ENCODE data around the gene WDR35. TPM values are rescaled to one million over a fixed set of nuclear protein-coding genes. Genes with fewer than 3 reads are reported as not detected.
"Not testable (repeated sequence)": the region's sequence is repeated elsewhere in the genome, so short reads cannot be mapped to it uniquely, and the experiment has no call there.

The WDR35 gene
- total and polyA plus RNA-seq, 2 of the 4 experiments (the other 2 are of a cell fraction): 3.4 to 8.1 TPM

- no peaks in the 10 kb centered on the region for H4K20me1 ChIP-seq (ENCODE audit: insufficient read depth, low read length)
- dilution Hi-C loops (cut with HindIII; ENCODE audit: low sequenced_read_pairs, unreplicated experiment): no loop called here
- intact Hi-C loops (cut with micrococcal nuclease): no loop called here
- no TSS peak for BruUV-seq (replicated peaks)
- DNase-seq (no peak), ATAC-seq (ENCODE audit: low read depth) (no peak)
- H3K9me3 ChIP-seq (ENCODE audit: control insufficient read depth, insufficient read depth, low read length): no peaks in the 10 kb centered on the region
- no peak overlapping the region for H3K18ac ChIP-seq (ENCODE audit: low read depth, low read length)
- in situ Hi-C loops (cut with MboI; ENCODE audit: low sequenced_read_pairs): no loop called here
- H3K27me3 ChIP-seq (ENCODE audit: control insufficient read depth, insufficient read depth, low read length): peaks cover 16% of the 10 kb centered on the region
- ChIA-PET CTCF (no interaction called here), POLR2A (ENCODE audit: unreplicated experiment) (no interaction called here)
- H4K91ac ChIP-seq (ENCODE audit: insufficient read depth, low read depth, low read length): no peak overlapping the region
- no peak overlapping the region for H3K56ac ChIP-seq (ENCODE audit: extremely low read depth, insufficient read depth, low read length)
- H4K8ac ChIP-seq (ENCODE audit: low read depth in 2 of 2, low read length in 2 of 2): no peak overlapping the region
- no peak overlapping the region for H2AFZ ChIP-seq (replicated peaks; ENCODE audit: low read length, poor library complexity)
- TF ChIP-seq POLR2A (IDR thresholded peaks at IDR 0.05; ENCODE audit: low read depth, low read length): no peak
- no peak for TF ChIP-seq CTCF (conservative IDR thresholded peaks at IDR 0.05; ENCODE audit: low read depth, low read length)
- no peak for TF ChIP-seq RCOR1 (IDR thresholded peaks at IDR 0.05; ENCODE audit: insufficient replicate concordance, low read length)
- no peak for TF ChIP-seq BHLHE40 (IDR thresholded peaks at IDR 0.05; ENCODE audit: low read depth, low read length)
- H2BK120ac ChIP-seq (ENCODE audit: low read depth, low read length): no peak overlapping the region
- H4K5ac ChIP-seq (ENCODE audit: low read depth, low read length): no peak overlapping the region
- no peak overlapping the region for H2AK5ac ChIP-seq (ENCODE audit: low read depth, low read length)
- WGBS, 2 experiments (ENCODE audit: extremely low coverage in 2 of 2, insufficient read length in 1 of 2): 60% methylated on average over 1 of the region's 2 CpGs; no CpG with 5 or more reads in 1 of the 2 experiments
- H3K14ac ChIP-seq (replicated peaks; ENCODE audit: low read depth, low read length): no peak overlapping the region
- no peak overlapping the region for H2BK5ac ChIP-seq (ENCODE audit: low read depth, low read length, poor library complexity, severe bottlenecking)
- no peak overlapping the region; the same call in 1 of the 2 replicates for H3K23ac ChIP-seq (ENCODE audit: low read depth, low read length)
- H3K4ac ChIP-seq (ENCODE audit: low read depth, low read length): no peak overlapping the region
- H3K9me1 ChIP-seq (ENCODE audit: insufficient read depth, low read length): no peaks in the 10 kb centered on the region
- H2AK9ac ChIP-seq (replicated peaks; ENCODE audit: low read depth, low read length, poor library complexity): no peak overlapping the region
- no peaks in the 10 kb centered on the region for H3K36me3 ChIP-seq (ENCODE audit: control insufficient read depth, insufficient read depth, low read length)
- H3K4me1 ChIP-seq (ENCODE audit: control insufficient read depth, insufficient read depth, low read length): no peaks in the 10 kb centered on the region
- no peaks in the 10 kb centered on the region for H3K79me1 ChIP-seq (ENCODE audit: low read depth in 1 of 2, low read length in 2 of 2)
- no peak overlapping the region for H3K27ac ChIP-seq (ENCODE audit: insufficient read depth, low read length)
- no peak overlapping the region for H2BK15ac ChIP-seq (ENCODE audit: low read depth, low read length)
- H3K4me2 ChIP-seq (ENCODE audit: low read depth, low read length): no peak overlapping the region
- H2BK20ac ChIP-seq (ENCODE audit: low read depth, low read length): no peak overlapping the region
- H3K4me3 ChIP-seq (ENCODE audit: insufficient read depth, low read depth, low read length): no peak overlapping the region
- H3K9ac ChIP-seq (ENCODE audit: low read depth, low read length): no peak overlapping the region
Observed at GRCh38 chr2:19881221-19881907, 108.5 kb downstream of the WDR35 start.

- H4K5ac ChIP-seq (ENCODE audit: low read depth, low read length); H3K56ac ChIP-seq (ENCODE audit: extremely low read depth, insufficient read depth, low read length); H2AK5ac ChIP-seq (ENCODE audit: low read depth, low read length); H3K18ac ChIP-seq (ENCODE audit: low read depth, low read length); H3K27ac ChIP-seq (ENCODE audit: insufficient read depth, low read length); H3K9me1 ChIP-seq (ENCODE audit: insufficient read depth, low read length); POLR2A ChIA-PET (ENCODE audit: unreplicated experiment); H2BK120ac ChIP-seq (ENCODE audit: low read depth, low read length); dilution Hi-C loops (cut with HindIII; ENCODE audit: low sequenced_read_pairs, unreplicated experiment); in situ Hi-C loops (cut with MboI; ENCODE audit: low sequenced_read_pairs); H3K4me2 ChIP-seq (ENCODE audit: low read depth, low read length); H3K4me1 ChIP-seq (ENCODE audit: control insufficient read depth, insufficient read depth, low read length); H3K9ac ChIP-seq (ENCODE audit: low read depth, low read length); H2BK15ac ChIP-seq (ENCODE audit: low read depth, low read length); H3K4me3 ChIP-seq (ENCODE audit: insufficient read depth, low read depth, low read length); H4K20me1 ChIP-seq (ENCODE audit: insufficient read depth, low read length); H2BK5ac ChIP-seq (ENCODE audit: low read depth, low read length, poor library complexity, severe bottlenecking); intact Hi-C loops (cut with micrococcal nuclease); H3K9me3 ChIP-seq (ENCODE audit: control insufficient read depth, insufficient read depth, low read length); H3K79me1 ChIP-seq (ENCODE audit: low read depth in 1 of 2, low read length in 2 of 2); BruUV-seq (replicated peaks); H2AFZ ChIP-seq (replicated peaks; ENCODE audit: low read length, poor library complexity); H3K36me3 ChIP-seq (ENCODE audit: control insufficient read depth, insufficient read depth, low read length); H4K8ac ChIP-seq (ENCODE audit: low read depth in 2 of 2, low read length in 2 of 2); H4K91ac ChIP-seq (ENCODE audit: insufficient read depth, low read depth, low read length); H3K4ac ChIP-seq (ENCODE audit: low read depth, low read length); DNase-seq; ATAC-seq (ENCODE audit: low read depth); H2BK20ac ChIP-seq (ENCODE audit: low read depth, low read length); H2AK9ac ChIP-seq (replicated peaks; ENCODE audit: low read depth, low read length, poor library complexity); H3K14ac ChIP-seq (replicated peaks; ENCODE audit: low read depth, low read length); H3K23ac ChIP-seq (ENCODE audit: low read depth, low read length); CTCF ChIA-PET: not testable (repeated sequence)
- H3K27me3 ChIP-seq (ENCODE audit: control insufficient read depth, insufficient read depth, low read length): peaks cover 16% of the 10 kb centered on the region
Observed at GRCh38 chr2:19880191-19880590, 109.7 kb downstream of the WDR35 start.
